Endothelial cell (in vitro differentiated cells): ENCODE measurements around the gene MCUR1. TPM values are rescaled to one million over a fixed set of nuclear protein-coding genes. Genes with fewer than 3 reads are reported as not detected.
A peak's percentile ranks its signal among the peaks of the same experiment; 100 is the strongest.

Experiments used
- DNase-seq: peaks from one replicate; pipeline ENCODE4 v3.0.0; 2021; ENCODE audit warnings: low spot score
- H3K27ac Mint-ChIP-seq: one replicate; pipeline ENCODE4 v1.8.0; 2021; ENCODE audit warnings: mixed read lengths, inconsistent platforms; ENCODE audit not compliant: unreplicated experiment
- H3K27me3 Mint-ChIP-seq: one replicate; pipeline ENCODE4 v1.8.0; 2021; ENCODE audit warnings: mild to moderate bottlenecking, moderate library complexity, mixed read lengths, inconsistent platforms; ENCODE audit not compliant: unreplicated experiment
- H3K36me3 Mint-ChIP-seq: one replicate; pipeline ENCODE4 v1.8.0; 2021; ENCODE audit warnings: mild to moderate bottlenecking, low read depth, mixed read lengths, inconsistent platforms; ENCODE audit not compliant: unreplicated experiment
- H3K4me1 Mint-ChIP-seq: one replicate; pipeline ENCODE4 v1.8.0; 2021; ENCODE audit warnings: mild to moderate bottlenecking, mixed read lengths, inconsistent platforms; ENCODE audit not compliant: unreplicated experiment
- H3K4me3 Mint-ChIP-seq: one replicate; pipeline ENCODE4 v1.8.0; 2021; ENCODE audit warnings: mild to moderate bottlenecking, mixed read lengths, inconsistent platforms; ENCODE audit not compliant: unreplicated experiment
- H3K9me3 Mint-ChIP-seq: one replicate; pipeline ENCODE4 v1.8.0; 2021; ENCODE audit warnings: mixed read lengths, inconsistent platforms; ENCODE audit not compliant: unreplicated experiment
- total RNA-seq: library from RNA; stranded (reverse); fragmentation: NEBNext Ultra II Directional; extraction: Animal tissue kit (Norgen Biotek cat#: 25700); gene quantifications from one replicate; pipeline ENCODE4 v1.2.1, GENCODE V29; 2021; ENCODE audit not compliant: unreplicated experiment
- TF ChIP-seq, protein P1 (sequence below): fragments of 200-600 bp; sonication (generic); IDR thresholded peaks from one replicate; pipeline ENCODE4 v1.5.0; 2021; ENCODE audit warnings: antibody characterized with exemption; ENCODE audit not compliant: unreplicated experiment

Gene MCUR1
- total RNA-seq, 1 donor from 2014 or later, result 39.7 TPM

DNA sequence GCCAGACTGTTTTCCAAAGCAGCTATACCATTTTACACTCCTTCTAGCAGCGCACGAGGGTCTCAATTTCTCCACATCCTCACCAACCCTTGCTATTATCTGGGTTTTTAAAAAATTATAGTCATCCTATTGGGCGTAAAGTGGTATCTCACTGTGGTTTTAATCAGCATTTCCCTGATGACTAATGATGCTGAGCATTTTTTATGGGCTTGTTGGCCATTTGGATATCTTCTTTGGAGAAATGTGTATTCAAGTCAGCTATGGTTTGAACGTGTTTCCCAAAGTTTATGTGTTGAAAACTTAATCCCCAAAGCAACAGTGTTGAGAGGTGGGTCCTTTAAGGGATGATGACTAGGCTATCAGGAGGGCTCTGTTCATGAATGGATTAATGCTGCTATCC, 6.7 kb downstream of the MCUR1 start:
- DNase-seq, result no peak
- peaks cover 19% of the 10 kb centered on the region for H3K4me1 Mint-ChIP-seq
- peaks cover 11% of the 10 kb centered on the region for H3K36me3 Mint-ChIP-seq
- H3K4me3 Mint-ChIP-seq, result no peak overlapping the region
- TF ChIP-seq, protein P1, sequence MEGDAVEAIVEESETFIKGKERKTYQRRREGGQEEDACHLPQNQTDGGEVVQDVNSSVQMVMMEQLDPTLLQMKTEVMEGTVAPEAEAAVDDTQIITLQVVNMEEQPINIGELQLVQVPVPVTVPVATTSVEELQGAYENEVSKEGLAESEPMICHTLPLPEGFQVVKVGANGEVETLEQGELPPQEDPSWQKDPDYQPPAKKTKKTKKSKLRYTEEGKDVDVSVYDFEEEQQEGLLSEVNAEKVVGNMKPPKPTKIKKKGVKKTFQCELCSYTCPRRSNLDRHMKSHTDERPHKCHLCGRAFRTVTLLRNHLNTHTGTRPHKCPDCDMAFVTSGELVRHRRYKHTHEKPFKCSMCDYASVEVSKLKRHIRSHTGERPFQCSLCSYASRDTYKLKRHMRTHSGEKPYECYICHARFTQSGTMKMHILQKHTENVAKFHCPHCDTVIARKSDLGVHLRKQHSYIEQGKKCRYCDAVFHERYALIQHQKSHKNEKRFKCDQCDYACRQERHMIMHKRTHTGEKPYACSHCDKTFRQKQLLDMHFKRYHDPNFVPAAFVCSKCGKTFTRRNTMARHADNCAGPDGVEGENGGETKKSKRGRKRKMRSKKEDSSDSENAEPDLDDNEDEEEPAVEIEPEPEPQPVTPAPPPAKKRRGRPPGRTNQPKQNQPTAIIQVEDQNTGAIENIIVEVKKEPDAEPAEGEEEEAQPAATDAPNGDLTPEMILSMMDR, result no peak
- H3K27ac Mint-ChIP-seq, result no peak overlapping the region
- H3K9me3 Mint-ChIP-seq, result no peaks in the 10 kb centered on the region
- no peaks in the 10 kb centered on the region for H3K27me3 Mint-ChIP-seq

DNA sequence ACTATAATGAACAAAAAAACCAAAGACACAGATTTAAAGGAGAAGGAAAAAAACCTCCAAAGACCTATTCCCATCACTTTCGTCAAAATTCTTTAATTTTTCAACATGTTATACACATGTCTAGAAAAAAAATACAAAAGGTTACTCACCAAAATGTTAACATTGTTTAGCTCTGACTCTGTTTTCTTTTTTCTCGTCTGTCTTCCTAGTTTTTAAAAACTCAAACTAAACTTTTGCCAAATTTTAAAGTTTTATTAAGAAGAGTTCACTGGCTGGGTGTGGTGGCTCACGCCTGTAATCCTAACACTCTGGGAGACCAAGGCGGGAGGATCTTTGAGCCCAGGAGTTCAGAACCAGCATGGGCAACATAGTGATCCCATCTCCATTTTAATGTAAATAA, 10.8 kb downstream of the MCUR1 start:
- Mint-ChIP-seq H3K4me1 (no peaks in the 10 kb centered on the region), H3K4me3 (no peak overlapping the region), H3K27ac (no peak overlapping the region), H3K27me3 (no peaks in the 10 kb centered on the region), H3K36me3 (peaks cover 10% of the 10 kb centered on the region), H3K9me3 (no peaks in the 10 kb centered on the region)
- DNase-seq, result no peak
- TF ChIP-seq, protein P1, result no peak

DNA sequence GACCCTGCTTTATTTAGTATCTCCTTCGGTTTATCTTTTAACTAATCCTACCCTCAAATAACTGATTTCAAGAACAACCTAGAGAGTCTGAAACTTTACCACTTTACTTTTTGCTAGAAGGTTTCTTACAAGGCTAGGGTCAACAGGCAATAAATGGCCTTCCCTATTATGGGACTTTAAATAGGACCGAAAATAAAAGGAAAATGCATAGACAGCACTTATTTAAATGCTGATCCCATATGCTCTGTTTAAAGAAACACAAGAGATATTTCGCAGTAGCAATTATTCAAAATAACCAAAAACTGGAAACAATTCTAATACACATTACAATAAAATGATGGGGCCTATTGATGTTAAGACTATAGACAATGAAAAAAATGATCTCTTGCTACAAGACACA, 13.7 kb downstream of the MCUR1 start:
- no peak overlapping the region for H3K4me3 Mint-ChIP-seq
- H3K36me3 Mint-ChIP-seq, result peaks cover 10% of the 10 kb centered on the region
- no peak overlapping the region for H3K27ac Mint-ChIP-seq
- no peak for DNase-seq
- no peaks in the 10 kb centered on the region for H3K27me3 Mint-ChIP-seq
- TF ChIP-seq, protein P1, result no peak
- H3K4me1 Mint-ChIP-seq, result no peaks in the 10 kb centered on the region
- no peaks in the 10 kb centered on the region for H3K9me3 Mint-ChIP-seq

DNA sequence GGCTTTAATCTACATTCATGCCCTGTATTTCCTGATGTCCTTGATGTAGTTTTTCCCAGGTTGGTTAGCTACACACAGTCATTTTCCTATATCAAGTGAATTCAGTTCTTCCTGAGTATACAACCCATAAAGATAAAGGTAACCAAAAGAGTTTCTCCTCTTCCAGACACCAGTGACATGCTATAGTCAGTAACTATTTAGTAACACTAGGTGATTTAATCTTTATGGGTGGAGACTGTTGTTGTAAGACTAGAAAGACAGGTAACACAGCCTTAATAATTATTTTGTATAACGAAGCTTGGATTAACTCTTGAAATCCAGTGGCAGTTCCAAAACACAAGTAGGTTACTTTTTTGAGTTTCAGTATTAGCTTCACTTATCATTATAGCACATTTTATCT, 17.6 kb downstream of the MCUR1 start:
- peaks cover 10% of the 10 kb centered on the region for H3K36me3 Mint-ChIP-seq
- DNase-seq, result no peak
- H3K27ac Mint-ChIP-seq, result no peak overlapping the region
- no peaks in the 10 kb centered on the region for H3K27me3 Mint-ChIP-seq
- no peak overlapping the region for H3K4me3 Mint-ChIP-seq
- H3K4me1 Mint-ChIP-seq, result peaks cover 3% of the 10 kb centered on the region
- TF ChIP-seq, protein P1, result no peak
- no peaks in the 10 kb centered on the region for H3K9me3 Mint-ChIP-seq

DNA sequence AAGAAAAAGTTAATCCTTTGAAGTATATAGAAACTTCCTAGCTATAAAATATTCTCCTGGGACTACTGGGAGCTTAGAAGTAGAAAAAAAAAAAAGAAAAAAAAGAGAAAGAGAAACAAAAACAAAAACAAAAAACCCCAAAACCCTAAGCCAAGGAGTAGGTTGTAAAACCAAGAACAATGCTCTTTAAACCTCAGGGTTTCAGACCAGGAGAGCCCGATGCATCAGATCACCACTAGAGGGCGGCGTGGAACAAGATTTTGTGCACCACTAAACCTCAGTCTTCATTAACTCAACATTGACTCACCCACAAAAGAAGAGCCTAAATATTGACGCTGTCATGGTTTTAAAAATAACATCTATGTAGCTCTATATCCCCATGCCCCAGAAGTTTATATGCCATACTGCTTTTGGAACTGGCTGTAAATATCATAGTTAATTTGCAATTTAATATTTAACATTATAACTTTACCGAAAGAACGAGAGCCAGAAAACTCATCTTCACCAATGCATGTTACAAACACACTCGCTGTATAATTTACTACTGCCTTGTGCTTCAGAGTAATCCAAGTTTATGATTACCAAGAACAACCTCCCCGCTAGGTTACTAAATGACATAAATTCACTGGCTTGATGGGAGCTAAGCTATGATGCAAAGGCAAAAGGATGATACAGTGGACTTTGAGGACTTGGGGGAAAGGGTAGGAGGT, 19.2 kb downstream of the MCUR1 start:
- H3K27ac Mint-ChIP-seq, result no peak overlapping the region

More for the DNA sequence above, 19.2 kb downstream of the MCUR1 start:
- Mint-ChIP-seq H3K9me3 (no peaks in the 10 kb centered on the region), H3K4me1 (peaks cover 3% of the 10 kb centered on the region), H3K27me3 (no peaks in the 10 kb centered on the region), H3K36me3 (peaks cover 4% of the 10 kb centered on the region), H3K4me3 (no peak overlapping the region)
- DNase-seq, result peak; percentile 83
- TF ChIP-seq, protein P1, result peak; percentile 96
